Measurements from ENCODE around the gene ADAMTS2.

DNA sequence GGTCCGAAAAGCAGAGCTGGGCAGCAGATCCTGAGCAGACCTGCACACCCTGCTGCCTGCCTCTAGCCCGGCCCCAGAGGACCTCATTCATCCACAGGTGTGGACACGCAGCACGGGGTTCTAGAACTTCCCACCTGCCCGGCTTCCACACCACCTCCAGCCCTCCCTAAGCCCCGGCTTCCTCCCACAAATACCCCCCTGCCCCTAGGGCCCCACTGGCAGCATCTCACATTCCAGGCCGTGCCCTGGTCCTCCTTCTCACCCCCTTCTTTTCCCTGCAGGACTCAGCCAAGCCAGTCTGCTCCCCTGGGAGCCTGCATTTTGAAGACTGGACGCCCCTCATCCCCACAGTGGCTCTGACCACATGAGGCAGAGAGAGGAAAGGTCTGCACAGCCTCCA lies 138.9 kb downstream of the ADAMTS2 start:
- TF ChIP-seq POLR2AphosphoS5 (IDR thresholded peaks at IDR 0.05; ENCODE audit: low read depth, low read length) (no peak), POLR2A (IDR thresholded peaks at IDR 0.05; ENCODE audit: low read depth, low read length) (no peak), TAF1 (IDR thresholded peaks at IDR 0.05; ENCODE audit: low read depth, low read length) (no peak), SPI1 (IDR thresholded peaks at IDR 0.05; ENCODE audit: low read depth, low read length) (no peak), PAX5 (IDR thresholded peaks at IDR 0.05; ENCODE audit: insufficient read depth, low read length, severe bottlenecking) (no peak)

Data from GM12891 (cell line).